ENCODE results near the gene OR4N2.
"Not testable (repeated sequence)": the region's sequence is repeated elsewhere in the genome, so short reads cannot be mapped to it uniquely, and the experiment has no call there.

Gene OR4N2

GRCh38 chr14:19821016-19821415 is 17.4 kb downstream of the OR4N2 start:
- H3K27ac ChIP-seq (ENCODE audit: low read length); H3K36me3 ChIP-seq (replicated peaks; ENCODE audit: insufficient read depth, low read length); DNase-seq; H3K4me3 ChIP-seq (ENCODE audit: low read length); H3K79me2 ChIP-seq (ENCODE audit: low read length); H3K4me2 ChIP-seq (ENCODE audit: low read depth, low read length); H4K20me1 ChIP-seq (ENCODE audit: insufficient read depth, low read length); H3K9me2 ChIP-seq (replicated peaks; ENCODE audit: insufficient read depth, low read length); H3K27me3 ChIP-seq (replicated peaks; ENCODE audit: insufficient read depth, low read length); H3K9ac ChIP-seq (ENCODE audit: low read length); H3K9me3 ChIP-seq (replicated peaks; ENCODE audit: insufficient read depth, low read length); H3F3A ChIP-seq (ENCODE audit: insufficient read depth, low read length); H2AFZ ChIP-seq (ENCODE audit: low read length); H3K4me1 ChIP-seq (ENCODE audit: low read length): not testable (repeated sequence)

- Histone ChIP-seq H3K27me3 (replicated peaks; ENCODE audit: insufficient read depth, low read length) (no peaks in the 10 kb centered on the region), H4K20me1 (ENCODE audit: insufficient read depth, low read length) (no peaks in the 10 kb centered on the region), H3F3A (ENCODE audit: insufficient read depth, low read length) (no peaks in the 10 kb centered on the region), H3K4me1 (ENCODE audit: low read length) (no peaks in the 10 kb centered on the region), H3K9me2 (replicated peaks; ENCODE audit: insufficient read depth, low read length) (no peaks in the 10 kb centered on the region), H3K4me3 (ENCODE audit: low read length) (no peak overlapping the region), H3K4me2 (ENCODE audit: low read depth, low read length) (no peak overlapping the region), H3K36me3 (replicated peaks; ENCODE audit: insufficient read depth, low read length) (no peaks in the 10 kb centered on the region), H2AFZ (ENCODE audit: low read length) (no peak overlapping the region), H3K27ac (ENCODE audit: low read length) (no peak overlapping the region), H3K9me3 (replicated peaks; ENCODE audit: insufficient read depth, low read length) (no peaks in the 10 kb centered on the region), H3K9ac (ENCODE audit: low read length) (no peak overlapping the region), H3K79me2 (ENCODE audit: low read length) (no peaks in the 10 kb centered on the region)
- DNase-seq, result no peak
- TF ChIP-seq EZH2phosphoT487 (IDR thresholded peaks at IDR 0.05; ENCODE audit: low read length), result no peak
- no peak for TF ChIP-seq EZH2 (optimal IDR thresholded peaks at IDR 0.05; ENCODE audit: low read depth, low read length)
- no peak for TF ChIP-seq CTCF (IDR thresholded peaks at IDR 0.05; ENCODE audit: low read length)
These were observed 19.6 kb downstream of the OR4N2 start for GRCh38 chr14:19823178-19823577.

GRCh38 chr14:19823765-19824164 is 20.2 kb downstream of the OR4N2 start:
- H3K79me2 ChIP-seq (ENCODE audit: low read length), result no peaks in the 10 kb centered on the region
- no peak overlapping the region for H3K4me3 ChIP-seq (ENCODE audit: low read length)
- H3F3A ChIP-seq (ENCODE audit: insufficient read depth, low read length), result no peaks in the 10 kb centered on the region
- no peak overlapping the region for H3K4me2 ChIP-seq (ENCODE audit: low read depth, low read length)
- no peaks in the 10 kb centered on the region for H4K20me1 ChIP-seq (ENCODE audit: insufficient read depth, low read length)
- no peak overlapping the region for H3K9ac ChIP-seq (ENCODE audit: low read length)
- H3K27me3 ChIP-seq (replicated peaks; ENCODE audit: insufficient read depth, low read length), result no peaks in the 10 kb centered on the region
- no peaks in the 10 kb centered on the region for H3K36me3 ChIP-seq (replicated peaks; ENCODE audit: insufficient read depth, low read length)
- H3K27ac ChIP-seq (ENCODE audit: low read length), result no peak overlapping the region
- H2AFZ ChIP-seq (ENCODE audit: low read length), result no peak overlapping the region
- no peaks in the 10 kb centered on the region for H3K4me1 ChIP-seq (ENCODE audit: low read length)
- TF ChIP-seq CTCF (IDR thresholded peaks at IDR 0.05; ENCODE audit: low read length) (no peak), EZH2phosphoT487 (IDR thresholded peaks at IDR 0.05; ENCODE audit: low read length) (no peak)
- DNase-seq, result no peak
- H3K9me2 ChIP-seq (replicated peaks; ENCODE audit: insufficient read depth, low read length), result no peaks in the 10 kb centered on the region
- H3K9me3 ChIP-seq (replicated peaks; ENCODE audit: insufficient read depth, low read length), result no peaks in the 10 kb centered on the region

GRCh38 chr14:19827626-19828244 is 24.2 kb downstream of the OR4N2 start:
- H3K9me2 ChIP-seq (replicated peaks; ENCODE audit: insufficient read depth, low read length); H4K20me1 ChIP-seq (ENCODE audit: insufficient read depth, low read length); H3K79me2 ChIP-seq (ENCODE audit: low read length); H3K4me3 ChIP-seq (ENCODE audit: low read length); H3K4me1 ChIP-seq (ENCODE audit: low read length); H3K4me2 ChIP-seq (ENCODE audit: low read depth, low read length); H2AFZ ChIP-seq (ENCODE audit: low read length); H3K27ac ChIP-seq (ENCODE audit: low read length); H3K9me3 ChIP-seq (replicated peaks; ENCODE audit: insufficient read depth, low read length); H3F3A ChIP-seq (ENCODE audit: insufficient read depth, low read length); H3K9ac ChIP-seq (ENCODE audit: low read length); H3K27me3 ChIP-seq (replicated peaks; ENCODE audit: insufficient read depth, low read length); H3K36me3 ChIP-seq (replicated peaks; ENCODE audit: insufficient read depth, low read length); DNase-seq: not testable (repeated sequence)

All from MM.1S (cell line).